Osteoblast (primary cell): ENCODE measurements around the gene SLC13A5. TPM values are rescaled to one million over a fixed set of nuclear protein-coding genes. Genes with fewer than 3 reads are reported as not detected.
"Not testable (repeated sequence)": the region's sequence is repeated elsewhere in the genome, so short reads cannot be mapped to it uniquely, and the experiment has no call there.

Source experiments
- DNase-seq: peaks from one replicate; pipeline ENCODE4 v3.0.0; 2011; ENCODE audit warnings: low spot score, mixed read lengths; ENCODE audit not compliant: insufficient read length; ENCODE audit errors: missing footprints
- H2AFZ ChIP-seq: 2 replicates; pipeline ENCODE4 v1.6.0; 2011; ENCODE audit warnings: mild to moderate bottlenecking, low read length
- H3K27ac ChIP-seq: 2 replicates; pipeline ENCODE4 v1.5.1; 2011; ENCODE audit warnings: mild to moderate bottlenecking, low read depth, low read length, moderate library complexity
- H3K27me3 ChIP-seq: 2 replicates; pipeline ENCODE4 v1.6.0; 2012; ENCODE audit warnings: mild to moderate bottlenecking, control low read depth, inconsistent platforms, low read length, moderate library complexity; ENCODE audit not compliant: insufficient read depth
- H3K36me3 ChIP-seq: 2 replicates; pipeline ENCODE4 v1.5.1; 2011; ENCODE audit warnings: mild to moderate bottlenecking, low read length, control low read depth, moderate library complexity; ENCODE audit not compliant: insufficient read depth
- H3K4me1 ChIP-seq: 2 replicates; pipeline ENCODE4 v1.5.1; 2011; ENCODE audit warnings: mild to moderate bottlenecking, low read length, control low read depth, moderate library complexity; ENCODE audit not compliant: insufficient read depth
- H3K4me2 ChIP-seq: 2 replicates; pipeline ENCODE4 v1.6.0; 2011; ENCODE audit warnings: mild to moderate bottlenecking, low read length; ENCODE audit not compliant: insufficient read depth
- H3K4me3 ChIP-seq: fragments of 200-600 bp; sonication (generic); 3 replicates; pipeline ENCODE4 v1.5.1; 2012; ENCODE audit warnings: mild to moderate bottlenecking, low read length, inconsistent platforms; ENCODE audit not compliant: insufficient read depth
- H3K79me2 ChIP-seq: 2 replicates; pipeline ENCODE4 v1.6.0; 2012; ENCODE audit warnings: mild to moderate bottlenecking, low read length, control low read depth, inconsistent platforms; ENCODE audit not compliant: insufficient read depth
- H3K9me3 ChIP-seq: 2 replicates; pipeline ENCODE4 v1.5.1; 2011; ENCODE audit warnings: low read depth, low read length, control low read depth
- H4K20me1 ChIP-seq: 2 replicates; pipeline ENCODE4 v1.6.0; 2012; ENCODE audit warnings: mild to moderate bottlenecking, low read length, control low read depth; ENCODE audit not compliant: insufficient read depth
- CTCF ChIP-seq: IDR thresholded peaks from 2 replicates; pipeline ENCODE4 v1.5.1; 2011; ENCODE audit warnings: mild to moderate bottlenecking, low read depth, low read length, moderate library complexity; ENCODE audit errors: extremely low read depth
- total RNA-seq: library from RNA; depleted of rRNA; stranded (reverse); fragments of >200 nt; gene quantifications from 2 replicates; pipeline ENCODE4 v1.2.3, GENCODE V29; 2012

Gene SLC13A5
- total RNA-seq, 1 donor, result not detected

- H4K20me1 ChIP-seq, result no peaks in the 10 kb centered on the region
- H3K4me3 ChIP-seq, result no peak overlapping the region
- no peak overlapping the region for H3K4me2 ChIP-seq
- no peak for DNase-seq
- H3K4me1 ChIP-seq, result no peaks in the 10 kb centered on the region
- H3K27me3 ChIP-seq, result peaks cover 4% of the 10 kb centered on the region
- H3K27ac ChIP-seq, result no peak overlapping the region
- no peak for TF ChIP-seq CTCF
- H3K79me2 ChIP-seq, result no peaks in the 10 kb centered on the region
- no peaks in the 10 kb centered on the region for H3K9me3 ChIP-seq
- H2AFZ ChIP-seq, result no peak overlapping the region
- no peaks in the 10 kb centered on the region for H3K36me3 ChIP-seq
These were observed 15.2 kb downstream of the SLC13A5 start for GRCh38 chr17:6698004-6698403.

- Histone ChIP-seq H3K27ac (no peak overlapping the region), H3K27me3 (peaks cover 4% of the 10 kb centered on the region)
These were observed 16.3 kb downstream of the SLC13A5 start for GRCh38 chr17:6696906-6697305.

GRCh38 chr17:6695565-6695964 is 17.6 kb downstream of the SLC13A5 start:
- no peak overlapping the region for H3K4me3 ChIP-seq
- H3K27me3 ChIP-seq, result peaks cover 7% of the 10 kb centered on the region
- TF ChIP-seq CTCF, result no peak
- H3K79me2 ChIP-seq, result no peaks in the 10 kb centered on the region
- DNase-seq, result no peak
- no peaks in the 10 kb centered on the region for H3K36me3 ChIP-seq
- no peaks in the 10 kb centered on the region for H3K4me1 ChIP-seq
- H3K27ac ChIP-seq, result no peak overlapping the region
- H3K4me2 ChIP-seq, result no peak overlapping the region
- no peaks in the 10 kb centered on the region for H4K20me1 ChIP-seq
- no peak overlapping the region for H2AFZ ChIP-seq
- no peaks in the 10 kb centered on the region for H3K9me3 ChIP-seq

More at GRCh38 chr17:6696906-6697305, 16.3 kb downstream of the SLC13A5 start:
- TF ChIP-seq CTCF, result no peak
- Histone ChIP-seq H3K4me3 (no peak overlapping the region), H4K20me1 (no peaks in the 10 kb centered on the region), H3K79me2 (no peaks in the 10 kb centered on the region), H2AFZ (no peak overlapping the region), H3K9me3 (no peaks in the 10 kb centered on the region), H3K4me1 (no peaks in the 10 kb centered on the region), H3K36me3 (no peaks in the 10 kb centered on the region), H3K4me2 (no peak overlapping the region)
- no peak for DNase-seq

GRCh38 chr17:6695051-6695450 is 18.1 kb downstream of the SLC13A5 start:
- H4K20me1 ChIP-seq, result no peaks in the 10 kb centered on the region
- no peak overlapping the region for H3K27ac ChIP-seq
- no peaks in the 10 kb centered on the region for H3K4me1 ChIP-seq
- no peak for TF ChIP-seq CTCF
- no peaks in the 10 kb centered on the region for H3K36me3 ChIP-seq
- no peak overlapping the region for H2AFZ ChIP-seq
- H3K27me3 ChIP-seq, result peaks cover 10% of the 10 kb centered on the region
- no peaks in the 10 kb centered on the region for H3K79me2 ChIP-seq
- no peak for DNase-seq
- no peak overlapping the region for H3K4me3 ChIP-seq
- no peak overlapping the region for H3K4me2 ChIP-seq
- no peaks in the 10 kb centered on the region for H3K9me3 ChIP-seq

- H3K27me3 ChIP-seq, result peaks cover 17% of the 10 kb centered on the region
- not testable (repeated sequence) for H3K36me3 ChIP-seq, H3K4me1 ChIP-seq, H3K4me3 ChIP-seq, H3K4me2 ChIP-seq, H3K79me2 ChIP-seq, H3K27ac ChIP-seq, DNase-seq, H4K20me1 ChIP-seq, H2AFZ ChIP-seq, H3K9me3 ChIP-seq
These were observed 21.2 kb downstream of the SLC13A5 start for GRCh38 chr17:6691958-6692357.
